HEK293T (cell line): ENCODE data around the gene HOXD4.

Experiments
- CTCF ChIA-PET: fragments of 350-600 bp; formaldehyde crosslinking; extraction: SDS; loops from one replicate; lab custom pipeline; 2021; ENCODE audit warnings: antibody characterized with exemption, inconsistent platforms; lab: Yijun Ruan, JAX
- POLR2A ChIA-PET: fragments of 350-600 bp; formaldehyde crosslinking; extraction: SDS; loops from one replicate; lab custom pipeline; 2020; ENCODE audit warnings: antibody characterized with exemption, inconsistent platforms; lab: Yijun Ruan, JAX
- DNase-seq: peaks from one replicate; pipeline ENCODE4 v3.0.0; 2012; ENCODE audit warnings: mixed read lengths; ENCODE audit errors: extremely low spot score
- ARNT ChIP-seq: fragments of 450-650 bp; IDR thresholded peaks from 2 replicates; pipeline ENCODE4 v1.6.1; 2017; ENCODE audit warnings: mild to moderate bottlenecking
- BHLHE40 ChIP-seq: fragments of 450-650 bp; IDR thresholded peaks from 2 replicates; pipeline ENCODE4 v1.6.1; 2016; ENCODE audit warnings: mild to moderate bottlenecking, moderate library complexity, borderline replicate concordance
- CTBP1 ChIP-seq: fragments of 450-650 bp; IDR thresholded peaks from 2 replicates; pipeline ENCODE4 v1.6.1; 2016; ENCODE audit warnings: borderline replicate concordance
- ELF4 ChIP-seq: fragments of 450-650 bp; IDR thresholded peaks from 2 replicates; pipeline ENCODE4 v1.6.1; 2017; ENCODE audit warnings: antibody characterized with exemption
- FOXA1 ChIP-seq: fragments of 450-650 bp; IDR thresholded peaks from 2 replicates; pipeline ENCODE4 v1.6.1; 2016; ENCODE audit warnings: mild to moderate bottlenecking
- FOXK2 ChIP-seq: fragments of 450-650 bp; IDR thresholded peaks from 2 replicates; pipeline ENCODE4 v1.6.1; 2016; ENCODE audit warnings: mild to moderate bottlenecking
- FOXM1 ChIP-seq: fragments of 450-650 bp; IDR thresholded peaks from 2 replicates; pipeline ENCODE4 v1.6.1; 2017; ENCODE audit warnings: mild to moderate bottlenecking, borderline replicate concordance
- HDGF ChIP-seq: fragments of 450-650 bp; IDR thresholded peaks from 2 replicates; pipeline ENCODE4 v1.6.1; 2017; ENCODE audit warnings: antibody characterized with exemption, borderline replicate concordance
- L3MBTL2 ChIP-seq: fragments of 450-650 bp; conservative IDR thresholded peaks from 2 replicates; pipeline ENCODE4 v1.6.1; 2016; ENCODE audit warnings: mild to moderate bottlenecking
- LEF1 ChIP-seq: fragments of 450-650 bp; IDR thresholded peaks from 2 replicates; pipeline ENCODE4 v1.6.1; 2017; ENCODE audit warnings: mild to moderate bottlenecking, borderline replicate concordance
- NFRKB ChIP-seq: fragments of 450-650 bp; IDR thresholded peaks from 2 replicates; pipeline ENCODE4 v1.6.1; 2016; ENCODE audit warnings: mild to moderate bottlenecking, moderate library complexity
- PKNOX1 ChIP-seq: fragments of 450-650 bp; IDR thresholded peaks from 2 replicates; pipeline ENCODE4 v1.6.1; 2016
- SP1 ChIP-seq: fragments of 450-650 bp; IDR thresholded peaks from 2 replicates; pipeline ENCODE4 v1.6.1; 2017
- SUZ12 ChIP-seq: fragments of 450-650 bp; IDR thresholded peaks from 2 replicates; pipeline ENCODE4 v1.6.1; 2016; ENCODE audit warnings: mild to moderate bottlenecking
- TARDBP ChIP-seq: fragments of 450-650 bp; IDR thresholded peaks from 2 replicates; pipeline ENCODE4 v1.6.1; 2016
- ZNF384 ChIP-seq: fragments of 450-650 bp; IDR thresholded peaks from 2 replicates; pipeline ENCODE4 v1.6.1; 2016

The HOXD4 gene

GRCh38 chr2:176187200-176187898, 36.0 kb downstream of the HOXD4 start:
- POLR2A ChIA-PET: interaction anchor here (1.0 to 1.3 kb wide), 5 partner anchors 8 to 82 kb away, joined by 3 to 10 read pairs (median 3); partner anchors contain the start of gene MTX2
- no peak for TF ChIP-seq HDGF
- TF ChIP-seq FOXK2: no peak
- TF ChIP-seq BHLHE40: no peak
- no peak for TF ChIP-seq FOXA1
- no peak for TF ChIP-seq SUZ12
- TF ChIP-seq L3MBTL2: no peak
- no peak for TF ChIP-seq NFRKB
- no peak for TF ChIP-seq PKNOX1
- no peak for TF ChIP-seq CTBP1
- no peak for TF ChIP-seq SP1
- TF ChIP-seq TARDBP: no peak
- no peak for TF ChIP-seq ZNF384
- TF ChIP-seq LEF1: no peak
- CTCF ChIA-PET: interaction anchor here (1.2 kb wide), 1 partner anchor 13 kb away, joined by 3 read pairs; no protein-coding TSS in a partner anchor
- peak; percentile 43 for DNase-seq

GRCh38 chr2:176187899-176188773, 36.8 kb downstream of the HOXD4 start, which contains the start of gene HOXD1:
TSS of gene HOXD1 (plus strand) at chr2:176188668. CDS start at chr2:176188802, 134 bp downstream.
- DNase-seq: peak; percentile 81
- ChIA-PET CTCF (interaction anchor here (1.2 kb wide), 1 partner anchor 13 kb away, joined by 3 read pairs; no protein-coding TSS in a partner anchor), POLR2A (interaction anchor here (1.0 to 1.3 kb wide), 5 partner anchors 9 to 81 kb away, joined by 3 to 10 read pairs (median 3); partner anchors contain the start of gene MTX2)
- no peak for TF ChIP-seq ZNF384
- TF ChIP-seq L3MBTL2: peak; percentile 88
- no peak for TF ChIP-seq ELF4

- DNase-seq: no peak
- TF ChIP-seq LEF1 (0 out of 2 replicates have a peak, but pooled peaks have one; percentile 18), SUZ12 (no peak)
- ChIA-PET POLR2A (interaction anchor here (1.3 to 1.8 kb wide), 3 partner anchors 11 to 84 kb away, joined by 3 to 4 read pairs (median 3); no protein-coding TSS in a partner anchor), CTCF (no interaction called here)
Observed at GRCh38 chr2:176188774-176189680, 37.7 kb downstream of the HOXD4 start.

GRCh38 chr2:176189681-176190641, 38.6 kb downstream of the HOXD4 start:
- CTCF ChIA-PET: interaction anchor here (1.5 kb wide), 1 partner anchor 49 kb away, joined by 3 read pairs; no protein-coding TSS in a partner anchor
- DNase-seq: no peak
- TF ChIP-seq NFRKB: no peak
- TF ChIP-seq PKNOX1: no peak
- no peak for TF ChIP-seq ARNT
- no peak for TF ChIP-seq SUZ12
- no peak for TF ChIP-seq FOXA1
- TF ChIP-seq FOXM1: no peak
- TF ChIP-seq HDGF: no peak
- POLR2A ChIA-PET: interaction anchor here (1.0 to 1.8 kb wide), 2 partner anchors 79 to 85 kb away, joined by 4 read pairs; partner anchors contain the start of gene MTX2

GRCh38 chr2:176192351-176192750, 41.0 kb downstream of the HOXD4 start:
- no peak for TF ChIP-seq ARNT
- no peak for TF ChIP-seq L3MBTL2
- TF ChIP-seq TARDBP: no peak
- no peak for TF ChIP-seq HDGF
- TF ChIP-seq SP1: no peak
- no peak for TF ChIP-seq BHLHE40
- no peak for TF ChIP-seq LEF1
- TF ChIP-seq FOXM1: no peak
- no peak for TF ChIP-seq PKNOX1
- TF ChIP-seq FOXA1: no peak
- no peak for TF ChIP-seq SUZ12
- TF ChIP-seq FOXK2: no peak
- no peak for TF ChIP-seq ZNF384
- no peak for TF ChIP-seq CTBP1
- no peak for TF ChIP-seq ELF4
- TF ChIP-seq NFRKB: no peak
- POLR2A ChIA-PET: interaction anchor here (0.8 kb wide), 1 partner anchor 86 kb away, joined by 3 read pairs; no protein-coding TSS in a partner anchor
- CTCF ChIA-PET: interaction anchor here (0.8 kb wide), 1 partner anchor 52 kb away, joined by 3 read pairs; no protein-coding TSS in a partner anchor
- DNase-seq: no peak
